ENCODE measurements around the gene AUTS2.

GRCh38 chr7:70607759-70608158 lies 1009.5 kb downstream of the AUTS2 start:
- TF ChIP-seq POLR2A (IDR thresholded peaks at IDR 0.05; ENCODE audit: low read depth, low read length) (no peak), POLR2AphosphoS5 (IDR thresholded peaks at IDR 0.05; ENCODE audit: low read depth, low read length) (no peak), TAF1 (IDR thresholded peaks at IDR 0.05; ENCODE audit: borderline replicate concordance, low read depth, low read length) (no peak)
